ENCODE measurements around the gene FIG4. TPM values are rescaled to one million over a fixed set of nuclear protein-coding genes. Genes with fewer than 3 reads are reported as not detected.
A peak's percentile ranks its signal among the peaks of the same experiment; 100 is the strongest.

The FIG4 gene
- total and polyA plus RNA-seq, 3 donors from 2014 or later = 16.8 to 25.7 (median 19.7) TPM

DNA sequence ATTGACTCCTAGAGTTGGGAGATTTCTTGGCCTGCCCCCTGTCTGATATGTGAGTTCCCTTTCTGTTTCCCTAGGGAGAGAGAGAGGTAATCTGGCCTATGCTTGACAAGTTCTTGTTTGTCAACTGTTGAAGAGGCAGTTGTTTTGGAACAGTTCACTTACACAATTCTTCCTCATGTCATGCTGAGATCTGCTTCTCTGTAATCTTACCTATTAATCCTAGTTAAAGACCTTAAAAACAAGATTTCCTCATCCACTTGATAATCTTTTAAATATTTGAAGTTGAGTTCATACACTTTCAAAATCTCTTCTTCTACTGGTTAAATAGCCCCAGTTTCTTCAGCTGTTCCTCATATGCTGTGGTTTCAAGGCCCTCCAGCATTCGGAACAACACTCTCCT lies 89.9 kb downstream of the FIG4 start:
- WGBS, 2 donors = 94 to 95% methylated on average over 1 of the region's 1 CpG
- TF ChIP-seq, protein P1, sequence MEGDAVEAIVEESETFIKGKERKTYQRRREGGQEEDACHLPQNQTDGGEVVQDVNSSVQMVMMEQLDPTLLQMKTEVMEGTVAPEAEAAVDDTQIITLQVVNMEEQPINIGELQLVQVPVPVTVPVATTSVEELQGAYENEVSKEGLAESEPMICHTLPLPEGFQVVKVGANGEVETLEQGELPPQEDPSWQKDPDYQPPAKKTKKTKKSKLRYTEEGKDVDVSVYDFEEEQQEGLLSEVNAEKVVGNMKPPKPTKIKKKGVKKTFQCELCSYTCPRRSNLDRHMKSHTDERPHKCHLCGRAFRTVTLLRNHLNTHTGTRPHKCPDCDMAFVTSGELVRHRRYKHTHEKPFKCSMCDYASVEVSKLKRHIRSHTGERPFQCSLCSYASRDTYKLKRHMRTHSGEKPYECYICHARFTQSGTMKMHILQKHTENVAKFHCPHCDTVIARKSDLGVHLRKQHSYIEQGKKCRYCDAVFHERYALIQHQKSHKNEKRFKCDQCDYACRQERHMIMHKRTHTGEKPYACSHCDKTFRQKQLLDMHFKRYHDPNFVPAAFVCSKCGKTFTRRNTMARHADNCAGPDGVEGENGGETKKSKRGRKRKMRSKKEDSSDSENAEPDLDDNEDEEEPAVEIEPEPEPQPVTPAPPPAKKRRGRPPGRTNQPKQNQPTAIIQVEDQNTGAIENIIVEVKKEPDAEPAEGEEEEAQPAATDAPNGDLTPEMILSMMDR (IDR thresholded peaks at IDR 0.05) = no peak
- TF ChIP-seq POLR2A (IDR thresholded peaks at IDR 0.05) = no peak
- intact Hi-C loops (cut with DNase I; ENCODE audit: low total_unique reads) = no loop called here
- Histone ChIP-seq H3K4me1 (no peaks in the 10 kb centered on the region), H3K9me3 (no peaks in the 10 kb centered on the region), H3K27me3 (no peaks in the 10 kb centered on the region), H3K36me3 (ENCODE audit: low read depth, missing control alignments) (no peaks in the 10 kb centered on the region), H3K27ac (no peak overlapping the region), H3K4me3 (no peak overlapping the region)
- DNase-seq = no peak

DNA sequence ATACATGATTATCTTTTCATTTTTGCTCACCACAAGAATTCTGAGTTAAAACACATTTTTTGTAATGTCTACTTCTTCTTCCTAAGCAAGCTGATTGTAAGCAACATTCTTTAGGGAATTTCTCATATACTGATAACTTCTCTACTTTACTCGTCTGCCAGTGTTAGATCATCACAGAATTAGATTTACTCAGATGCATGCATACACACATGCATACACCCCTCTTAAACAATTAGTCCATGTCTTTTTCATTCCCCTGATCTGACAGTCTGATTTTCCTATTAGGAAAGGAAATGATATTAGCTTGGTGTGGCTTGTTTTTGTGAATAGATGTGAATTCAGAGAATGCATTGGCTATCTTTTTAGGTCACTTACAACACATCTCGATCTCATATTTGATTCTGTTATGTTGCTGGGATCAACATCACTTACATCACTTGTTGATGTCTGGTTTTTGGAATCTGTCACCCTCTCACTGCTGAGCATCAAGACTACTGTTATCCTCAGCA lies 91.4 kb downstream of the FIG4 start:
- Histone ChIP-seq H3K9me3 (no peaks in the 10 kb centered on the region), H3K36me3 (ENCODE audit: low read depth, missing control alignments) (no peaks in the 10 kb centered on the region), H3K27ac (no peak overlapping the region), H3K4me3 (no peak overlapping the region), H3K4me1 (no peaks in the 10 kb centered on the region), H3K27me3 (no peaks in the 10 kb centered on the region)
- TF ChIP-seq POLR2A (IDR thresholded peaks at IDR 0.05) = no peak
- TF ChIP-seq, protein P1 (IDR thresholded peaks at IDR 0.05) = no peak
- intact Hi-C loops (cut with DNase I; ENCODE audit: low total_unique reads) = no loop called here
- DNase-seq = no peak
- 80 to 82% methylated on average over 2 of the region's 2 CpGs for WGBS, 2 donors

DNA sequence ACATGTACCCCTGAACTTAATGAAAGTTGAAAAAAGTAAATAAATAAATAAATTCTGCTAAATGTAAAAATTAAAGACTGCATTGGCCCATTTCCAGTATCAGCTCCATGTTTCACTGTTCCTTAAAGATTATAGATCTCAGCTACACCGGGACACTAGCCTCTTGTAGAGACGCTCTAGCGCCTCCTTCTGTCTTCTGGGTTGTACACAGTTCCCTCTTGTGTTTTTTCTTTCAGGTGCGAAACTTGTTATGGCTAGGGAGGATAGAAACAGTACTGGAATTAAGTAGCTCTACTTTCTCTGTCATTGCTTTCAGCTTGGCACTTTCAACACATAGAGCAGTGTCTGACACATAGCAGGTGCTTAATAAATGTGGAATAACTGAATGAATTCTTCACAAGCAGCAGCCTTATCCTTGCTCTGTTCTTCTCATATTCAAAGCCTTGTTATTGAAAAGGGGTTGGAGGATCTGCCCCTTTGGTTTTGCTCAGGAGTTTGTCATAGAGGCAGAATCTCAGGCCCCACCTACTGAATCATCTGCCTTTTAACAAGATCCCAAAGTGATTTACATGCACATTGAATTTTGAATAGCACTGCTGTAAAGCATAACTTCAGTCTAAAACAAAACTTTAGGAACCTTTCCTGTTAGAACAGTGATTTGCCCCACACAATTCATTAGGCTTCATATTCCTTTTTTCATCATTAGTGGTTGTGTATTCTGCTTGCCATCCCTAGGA lies 92.3 kb downstream of the FIG4 start:
- Histone ChIP-seq H3K4me3 (no peak overlapping the region), H3K27ac (no peak overlapping the region), H3K9me3 (no peaks in the 10 kb centered on the region), H3K36me3 (ENCODE audit: low read depth, missing control alignments) (no peaks in the 10 kb centered on the region), H3K4me1 (no peaks in the 10 kb centered on the region), H3K27me3 (no peaks in the 10 kb centered on the region)
- DNase-seq = peak; percentile 51
- intact Hi-C loops (cut with DNase I; ENCODE audit: low total_unique reads) = no loop called here
- TF ChIP-seq, protein P1 (IDR thresholded peaks at IDR 0.05) = peak in 1 of 3 experiments; percentile 8
- no peak for TF ChIP-seq POLR2A (IDR thresholded peaks at IDR 0.05)
- WGBS, 2 donors = 81 to 83% methylated on average over 4 of the region's 4 CpGs

DNA sequence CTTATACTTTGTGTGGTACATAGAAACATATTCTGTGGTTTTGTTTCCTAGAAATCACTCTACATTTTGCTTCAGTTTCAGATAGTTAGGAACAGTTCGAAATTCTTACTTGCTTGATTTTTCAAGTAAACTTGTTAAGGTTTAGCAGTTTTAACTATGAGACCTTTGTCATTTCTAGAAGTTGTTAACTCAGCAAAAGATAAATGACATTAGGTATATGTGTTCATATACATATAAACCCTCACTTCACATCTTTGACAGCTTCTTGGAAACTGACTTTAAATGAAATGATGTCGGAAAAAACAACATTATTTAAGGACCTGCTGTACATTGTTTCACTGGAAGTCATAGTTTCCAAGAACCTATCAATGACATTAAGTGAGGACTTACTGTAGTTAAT lies 96.2 kb downstream of the FIG4 start:
- TF ChIP-seq, protein P1 (IDR thresholded peaks at IDR 0.05) = no peak
- TF ChIP-seq POLR2A (IDR thresholded peaks at IDR 0.05) = no peak
- no peak overlapping the region for H3K27ac ChIP-seq
- WGBS, 2 donors = 93 to 95% methylated on average over 2 of the region's 2 CpGs

DNA sequence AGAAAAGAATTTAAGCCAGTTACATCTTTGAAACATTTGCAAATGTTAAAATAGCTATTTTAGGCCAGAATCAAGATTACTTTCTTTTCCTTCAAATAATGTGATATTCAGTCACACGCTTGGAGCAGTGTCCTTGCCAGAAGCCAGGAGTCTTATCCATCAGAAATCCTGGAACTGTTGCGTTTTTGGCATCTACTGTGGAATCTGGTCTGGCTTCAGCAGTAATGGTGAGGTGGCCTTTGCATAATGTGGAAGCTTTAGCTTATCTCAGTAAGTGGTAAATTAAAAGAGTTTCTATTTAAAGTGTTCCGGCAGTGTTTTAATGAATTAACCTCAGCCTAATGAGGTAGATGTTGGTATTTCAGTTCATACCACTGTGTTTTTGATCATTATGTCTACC lies 97.6 kb downstream of the FIG4 start:
- Histone ChIP-seq H3K27me3 (no peaks in the 10 kb centered on the region), H3K9me3 (no peaks in the 10 kb centered on the region), H3K4me3 (no peak overlapping the region), H3K36me3 (ENCODE audit: low read depth, missing control alignments) (no peaks in the 10 kb centered on the region), H3K4me1 (no peaks in the 10 kb centered on the region), H3K27ac (no peak overlapping the region)
- TF ChIP-seq, protein P1 (IDR thresholded peaks at IDR 0.05) = no peak
- no peak for DNase-seq
- 54 to 64% methylated on average over 3 of the region's 3 CpGs for whole genome bisulfite sequencing, 2 donors
- intact Hi-C loops (cut with DNase I; ENCODE audit: low total_unique reads) = no loop called here

More for the DNA sequence above, 96.2 kb downstream of the FIG4 start:
- no peaks in the 10 kb centered on the region for H3K27me3 ChIP-seq
- H3K4me3 ChIP-seq = no peak overlapping the region
- no peaks in the 10 kb centered on the region for H3K4me1 ChIP-seq
- no peaks in the 10 kb centered on the region for H3K9me3 ChIP-seq
- no peaks in the 10 kb centered on the region for H3K36me3 ChIP-seq (ENCODE audit: low read depth, missing control alignments)
- DNase-seq = no peak
- intact Hi-C loops (cut with DNase I; ENCODE audit: low total_unique reads) = no loop called here
